Bronchial epithelial cell (primary cell): ENCODE results near the gene THBS2. TPM values are rescaled to one million over a fixed set of nuclear protein-coding genes. Genes with fewer than 3 reads are reported as not detected.
"Not testable (repeated sequence)": the region's sequence is repeated elsewhere in the genome, so short reads cannot be mapped to it uniquely, and the experiment has no call there.

Source experiments
- DNase-seq: peaks from one replicate; pipeline ENCODE4 v3.0.0-alpha.2; 2010; ENCODE audit warnings: low read depth
- FAIRE-seq: peaks from 2 replicates; lab custom pipeline; 2011; peaks lifted over from hg19 to GRCh38; lab: Jason Lieb, UNC
- H3K27me3 ChIP-seq: 2 replicates; pipeline ENCODE4 v1.5.1; 2011; ENCODE audit warnings: low read length; ENCODE audit not compliant: control insufficient read depth, insufficient read depth
- H3K36me3 ChIP-seq: 2 replicates; pipeline ENCODE4 v1.5.1; 2011; ENCODE audit warnings: low read length; ENCODE audit not compliant: control insufficient read depth, insufficient read depth
- H3K4me3 ChIP-seq: 2 replicates; pipeline ENCODE4 v1.5.1; 2011; ENCODE audit warnings: mild to moderate bottlenecking, low read depth, low read length, control low read depth
- CTCF ChIP-seq: IDR thresholded peaks from 2 replicates; pipeline ENCODE4 v1.5.1; 2011; ENCODE audit warnings: mild to moderate bottlenecking, moderate library complexity, low read length, control low read depth, inconsistent platforms; ENCODE audit not compliant: insufficient read depth, severe bottlenecking
- total RNA-seq: library from RNA; depleted of rRNA; stranded (reverse); fragments of >200 nt; gene quantifications from 2 replicates; pipeline ENCODE4 v1.2.1, GENCODE V29; 2014

THBS2 gene
- total RNA-seq, 1 donor from 2014 or later, result 8.7 TPM

- TF ChIP-seq CTCF, result no peak
- no peak for FAIRE-seq
- no peak for DNase-seq
- peaks cover 5% of the 10 kb centered on the region for H3K36me3 ChIP-seq
- no peak overlapping the region for H3K4me3 ChIP-seq
- no peaks in the 10 kb centered on the region for H3K27me3 ChIP-seq
Observed at GRCh38 chr6:169222126-169222525, 31.5 kb downstream of the THBS2 start.

GRCh38 chr6:169221264-169221663 is 32.4 kb downstream of the THBS2 start:
- Histone ChIP-seq H3K36me3 (peaks cover 7% of the 10 kb centered on the region), H3K27me3 (no peaks in the 10 kb centered on the region), H3K4me3 (no peak overlapping the region)
- TF ChIP-seq CTCF, result no peak
- FAIRE-seq, result no peak
- DNase-seq, result no peak

- FAIRE-seq (no peak), DNase-seq (no peak)
- Histone ChIP-seq H3K36me3 (peaks cover 7% of the 10 kb centered on the region), H3K27me3 (no peaks in the 10 kb centered on the region), H3K4me3 (no peak overlapping the region)
- no peak for TF ChIP-seq CTCF
Observed at GRCh38 chr6:169220068-169220964, 33.3 kb downstream of the THBS2 start.

GRCh38 chr6:169217972-169218371 is 35.7 kb downstream of the THBS2 start:
- no peak for TF ChIP-seq CTCF
- DNase-seq (no peak), FAIRE-seq (no peak)

GRCh38 chr6:169216830-169217229 is 36.8 kb downstream of the THBS2 start:
- no peak for TF ChIP-seq CTCF
- no peak for DNase-seq
- no peak for FAIRE-seq
- no peaks in the 10 kb centered on the region for H3K27me3 ChIP-seq
- H3K36me3 ChIP-seq, result peaks cover 5% of the 10 kb centered on the region
- no peak overlapping the region for H3K4me3 ChIP-seq

More at GRCh38 chr6:169217972-169218371, 35.7 kb downstream of the THBS2 start:
- Histone ChIP-seq H3K4me3 (no peak overlapping the region), H3K27me3 (no peaks in the 10 kb centered on the region), H3K36me3 (peaks cover 5% of the 10 kb centered on the region)

DNA sequence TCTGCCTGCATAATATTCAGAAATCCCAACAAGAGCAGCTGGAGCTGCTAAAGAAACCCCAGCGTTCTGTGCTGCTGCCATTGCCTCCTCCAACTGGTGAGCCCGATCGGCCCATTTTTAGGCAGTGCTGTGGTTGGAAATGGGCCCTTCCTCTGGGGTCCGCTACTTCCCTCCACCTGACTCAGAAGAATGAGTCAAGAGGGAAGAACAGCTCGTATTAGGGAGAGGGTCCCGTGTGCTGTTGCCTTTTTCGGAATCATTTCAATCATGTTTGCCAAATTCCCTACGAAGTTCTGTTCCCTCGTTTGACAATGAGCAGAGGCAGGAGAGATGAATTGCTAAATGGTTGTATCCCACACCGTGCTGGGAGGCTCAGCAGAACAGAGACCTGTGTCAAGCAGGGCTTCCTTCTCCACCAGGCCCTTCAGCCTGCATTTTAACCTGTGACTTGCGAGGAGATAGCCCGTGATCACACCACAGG is 38.4 kb downstream of the THBS2 start:
- no peak for TF ChIP-seq CTCF
- no peak for DNase-seq
- peaks cover 4% of the 10 kb centered on the region for H3K36me3 ChIP-seq
- H3K4me3 ChIP-seq, result no peak overlapping the region
- no peaks in the 10 kb centered on the region for H3K27me3 ChIP-seq
- no peak for FAIRE-seq

GRCh38 chr6:169214789-169215188 is 38.9 kb downstream of the THBS2 start:
- FAIRE-seq, result peak; percentile 58
- not testable (repeated sequence) for H3K4me3 ChIP-seq, H3K27me3 ChIP-seq, H3K36me3 ChIP-seq
- DNase-seq, result peak; percentile 82
